Measurements from ENCODE around the gene KCNK7. TPM values are rescaled to one million over a fixed set of nuclear protein-coding genes. Genes with fewer than 3 reads are reported as not detected.

The KCNK7 gene
- total and polyA plus RNA-seq, 7 donors, result 0.54 to 1.4 (median 0.71) TPM; not detected in 4

- intact Hi-C loops (cut with DNase I), result loop anchor here (10.0 kb wide), 1 partner anchor 502 kb away; the partner anchor contains the start of genes TM7SF2 and ZNHIT2
Observed at GRCh38 chr11:65617136-65617850, 21.7 kb upstream of the KCNK7 start.

GRCh38 chr11:65616575-65617001 lies 21.0 kb upstream of the KCNK7 start:
- Histone ChIP-seq H3K36me3 (peaks cover 30 to 47% (median 41%) of the 10 kb centered on the region in 4 donors), H3K4me3 (peak overlapping the region; percentile 74 to 98 (median 88)), H3K27ac (peak overlapping the region; percentile 89 to 95 (median 92)), H3K9me3 (no peaks in the 10 kb centered on the region), H3K27me3 (no peaks in the 10 kb centered on the region), H3K4me1 (peaks cover 0 to 46% (median 38%) of the 10 kb centered on the region in 4 donors)
- no peak for DNase-seq
- no peak for TF ChIP-seq CTCF (IDR thresholded peaks at IDR 0.05)
- TF ChIP-seq EP300 (IDR thresholded peaks at IDR 0.05), result no peak
- no peak for TF ChIP-seq POLR2AphosphoS5 (IDR thresholded peaks at IDR 0.05)
- no peak for TF ChIP-seq POLR2A (IDR thresholded peaks at IDR 0.05)
- intact Hi-C loops (cut with DNase I), result loop anchor here (10.0 kb wide), 1 partner anchor 502 kb away; the partner anchor contains the start of genes TM7SF2 and ZNHIT2
- 36 to 61% methylated on average over 10 of the region's 10 CpGs for WGBS, 2 donors

More at GRCh38 chr11:65617136-65617850, 21.7 kb upstream of the KCNK7 start:
- no peak for TF ChIP-seq CTCF (IDR thresholded peaks at IDR 0.05)
- no peak for TF ChIP-seq EP300 (IDR thresholded peaks at IDR 0.05)
- TF ChIP-seq POLR2AphosphoS5 (IDR thresholded peaks at IDR 0.05), result no peak
- TF ChIP-seq POLR2A (IDR thresholded peaks at IDR 0.05), result no peak
- H3K9me3 ChIP-seq, result no peaks in the 10 kb centered on the region
- H3K4me3 ChIP-seq, result peak overlapping the region in 1 of 4 donors; percentile 88
- H3K4me1 ChIP-seq, result peaks cover 0 to 39% (median 30%) of the 10 kb centered on the region in 4 donors
- WGBS, 2 donors, result 91 to 92% methylated on average over 17 of the region's 17 CpGs
- peak overlapping the region in 1 of 4 donors; percentile 92 for H3K27ac ChIP-seq
- H3K36me3 ChIP-seq, result peaks cover 33 to 52% (median 42%) of the 10 kb centered on the region in 4 donors
- no peaks in the 10 kb centered on the region for H3K27me3 ChIP-seq
- DNase-seq, result no peak

GRCh38 chr11:65615950-65616574 lies 20.5 kb upstream of the KCNK7 start:
- H3K4me3 ChIP-seq, result peak overlapping the region; percentile 74 to 98 (median 88)
- H3K4me1 ChIP-seq, result peaks cover 0 to 51% (median 42%) of the 10 kb centered on the region in 4 donors
- intact Hi-C loops (cut with DNase I), result loop anchor here (2.0 to 10.0 kb wide), 3 partner anchors 37 to 501 kb away; partner anchors contain the start of genes FAM89B, TM7SF2 and ZNHIT2
- H3K9me3 ChIP-seq, result no peaks in the 10 kb centered on the region
- H3K27ac ChIP-seq, result peak overlapping the region; percentile 89 to 95 (median 92)
- TF ChIP-seq POLR2A (IDR thresholded peaks at IDR 0.05), result no peak
- TF ChIP-seq EP300 (IDR thresholded peaks at IDR 0.05), result no peak
- TF ChIP-seq CTCF (IDR thresholded peaks at IDR 0.05), result no peak
- TF ChIP-seq POLR2AphosphoS5 (IDR thresholded peaks at IDR 0.05), result no peak
- DNase-seq, result no peak
- no peaks in the 10 kb centered on the region for H3K27me3 ChIP-seq
- 1 to 2% methylated on average over 50 of the region's 50 CpGs for WGBS, 2 donors
- peaks cover 30 to 44% (median 37%) of the 10 kb centered on the region in 4 donors for H3K36me3 ChIP-seq

DNA sequence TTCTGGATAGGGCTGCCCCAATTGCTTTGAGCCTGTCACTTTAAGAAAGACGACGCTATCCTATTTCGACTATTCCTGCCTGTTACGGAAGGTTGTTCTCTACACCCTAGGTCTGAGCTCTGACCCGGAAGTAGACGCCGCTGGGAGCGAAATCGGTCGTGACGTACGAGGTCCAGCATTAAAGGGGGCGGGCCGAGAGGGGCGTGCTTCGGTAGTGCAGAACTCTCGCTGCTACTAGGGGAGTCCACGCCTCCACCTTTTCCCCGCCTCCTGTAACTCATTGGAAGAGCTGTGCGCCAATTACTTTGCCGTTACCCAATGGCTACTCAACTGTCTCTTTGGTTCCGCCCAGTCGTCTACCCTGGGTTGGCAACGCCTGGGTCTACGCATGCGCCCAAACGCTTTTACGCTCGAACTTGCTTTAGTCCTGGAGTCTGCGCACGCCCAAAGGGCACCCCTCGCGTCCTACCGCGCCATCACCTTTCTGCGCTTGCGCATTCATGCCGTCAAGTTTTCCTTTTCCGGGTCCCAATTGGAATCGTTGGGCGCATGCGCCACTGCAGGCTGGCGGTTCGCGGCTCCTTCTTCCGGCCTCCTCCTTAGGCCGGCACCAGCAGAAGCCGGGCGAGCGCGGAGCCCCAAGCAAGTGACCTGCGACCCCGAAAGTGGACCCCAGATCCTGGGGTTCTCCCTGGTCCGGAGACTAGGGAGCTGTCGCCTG lies 19.8 kb upstream of the KCNK7 start, which contains the start of gene PCNX3:
Gene PCNX3, plus strand, starts transcription at position 548 of the 721 bp plus-strand sequence. CDS start 536 bp downstream, outside the sequence.
- peak; percentile 52 to 65 for TF ChIP-seq POLR2A (IDR thresholded peaks at IDR 0.05)
- TF ChIP-seq EP300 (IDR thresholded peaks at IDR 0.05), result peak in 1 of 4 donors; percentile 67
- no peak for TF ChIP-seq CTCF (IDR thresholded peaks at IDR 0.05)
- peak; percentile 79 to 88 (median 82) for TF ChIP-seq POLR2AphosphoS5 (IDR thresholded peaks at IDR 0.05)
- Histone ChIP-seq H3K4me1 (peaks cover 0 to 58% (median 47%) of the 10 kb centered on the region in 4 donors), H3K36me3 (peaks cover 28 to 44% (median 31%) of the 10 kb centered on the region in 4 donors), H3K4me3 (peak within 1 kb of the TSS; percentile 74 to 98 (median 88)), H3K27ac (peak within 1 kb of the TSS; percentile 89 to 95 (median 92)), H3K9me3 (no peaks in the 10 kb centered on the region), H3K27me3 (no peaks in the 10 kb centered on the region)
- intact Hi-C loops (cut with DNase I), result loop anchor here (2.0 to 10.0 kb wide), 3 partner anchors 37 to 501 kb away; partner anchors contain the start of genes FAM89B, TM7SF2 and ZNHIT2
- DNase-seq, result peak; percentile 100
- 0% methylated on average over 55 of the region's 55 CpGs for WGBS, 2 donors
